NCI-H146 treated with DMSO at 0.1 percent for 48 hours (cell line): Measurements from ENCODE around the gene NPIPB13.
"Not testable (repeated sequence)": the region's sequence is repeated elsewhere in the genome, so short reads cannot be mapped to it uniquely, and the experiment has no call there.

Source experiments
- DNase-seq: peaks from one replicate; lab custom pipeline; 2025; ENCODE audit not compliant: unreplicated experiment; lab: John Stamatoyannopoulos, UW

NPIPB13 gene

GRCh38 chr16:30248379-30248778 is at the start of gene NPIPB13:
NPIPB13 (minus strand) TSS chr16:30248479; CDS start chr16:30245573, 2,906 bp downstream.
- DNase-seq: not testable (repeated sequence)

GRCh38 chr16:30282357-30282756 is 34.1 kb upstream of the NPIPB13 start:
- DNase-seq: not testable (repeated sequence)

DNA sequence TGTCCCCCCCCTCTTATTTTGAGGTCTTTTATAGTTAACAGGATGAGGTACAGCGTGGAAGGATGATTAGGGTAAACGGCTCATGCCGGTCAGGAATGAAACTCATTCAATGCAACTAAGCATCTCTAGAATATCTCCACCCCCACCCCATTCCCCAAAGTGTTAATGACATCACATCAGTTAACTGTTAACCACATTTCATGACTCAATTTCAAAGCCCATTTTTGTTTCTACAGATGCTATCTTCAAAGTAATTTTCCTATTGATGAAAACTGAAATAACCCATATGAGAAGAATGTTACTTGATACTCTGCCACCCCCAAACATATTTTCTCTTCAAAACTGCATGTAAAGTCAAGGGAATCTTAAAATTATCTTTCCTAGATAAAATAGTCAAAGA is 30.2 kb upstream of the NPIPB13 start:
- not testable (repeated sequence) for DNase-seq

DNA sequence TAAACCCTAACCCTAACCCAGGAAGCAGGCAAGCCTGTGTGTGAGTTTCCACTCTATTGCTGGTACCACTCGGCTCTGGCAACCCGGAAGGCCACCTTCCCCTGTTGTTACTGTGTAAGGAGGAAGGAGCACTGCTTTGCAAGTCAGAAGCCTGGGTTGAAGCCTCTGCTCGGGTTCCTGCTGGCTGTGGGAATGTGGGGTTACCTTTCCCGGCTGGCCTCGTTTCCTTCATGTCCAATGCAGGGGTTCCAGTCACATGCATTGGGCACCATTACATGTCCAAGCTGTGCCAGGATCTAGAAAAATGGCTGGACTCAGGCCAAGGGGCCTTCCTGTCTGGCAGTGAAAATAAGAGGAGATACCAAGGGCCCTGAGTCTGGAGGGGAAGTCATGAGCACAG is 31.2 kb downstream of the NPIPB13 start:
- not testable (repeated sequence) for DNase-seq

GRCh38 chr16:30211414-30211813 is 36.9 kb downstream of the NPIPB13 start:
- not testable (repeated sequence) for DNase-seq

- not testable (repeated sequence) for DNase-seq
Observed at GRCh38 chr16:30209032-30209431, 39.2 kb downstream of the NPIPB13 start.

DNA sequence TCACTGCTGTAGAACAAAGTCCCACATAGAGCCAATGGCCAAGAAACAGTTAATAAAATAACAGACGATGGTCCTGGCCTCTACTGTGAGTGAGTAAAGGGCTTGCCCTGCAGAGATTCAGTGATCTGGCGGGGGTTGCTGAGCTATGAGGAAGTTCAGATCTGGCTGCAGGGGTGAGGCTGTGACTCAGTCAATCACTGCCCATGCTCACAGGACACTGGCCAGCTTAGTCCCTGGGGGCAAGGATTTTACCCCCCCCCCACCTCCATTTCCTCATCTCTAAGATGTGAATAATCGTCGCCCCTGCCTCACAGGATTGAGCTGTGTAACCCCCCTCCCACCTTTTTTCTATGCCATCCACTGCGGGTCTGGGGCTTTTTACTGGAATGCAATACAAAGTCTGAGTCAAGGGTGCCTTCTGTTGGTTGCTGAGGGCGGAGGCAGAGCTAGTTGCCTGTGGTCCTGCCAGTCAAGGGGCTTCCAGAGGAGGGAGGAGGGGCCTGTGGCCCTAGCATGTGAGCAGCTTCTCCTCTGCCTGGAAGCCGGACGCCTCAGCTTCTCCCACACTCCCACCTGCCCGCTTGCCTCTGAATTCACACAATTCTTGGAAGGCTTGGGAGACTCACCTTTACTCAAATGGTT is 41.1 kb downstream of the NPIPB13 start:
- not testable (repeated sequence) for DNase-seq

DNA sequence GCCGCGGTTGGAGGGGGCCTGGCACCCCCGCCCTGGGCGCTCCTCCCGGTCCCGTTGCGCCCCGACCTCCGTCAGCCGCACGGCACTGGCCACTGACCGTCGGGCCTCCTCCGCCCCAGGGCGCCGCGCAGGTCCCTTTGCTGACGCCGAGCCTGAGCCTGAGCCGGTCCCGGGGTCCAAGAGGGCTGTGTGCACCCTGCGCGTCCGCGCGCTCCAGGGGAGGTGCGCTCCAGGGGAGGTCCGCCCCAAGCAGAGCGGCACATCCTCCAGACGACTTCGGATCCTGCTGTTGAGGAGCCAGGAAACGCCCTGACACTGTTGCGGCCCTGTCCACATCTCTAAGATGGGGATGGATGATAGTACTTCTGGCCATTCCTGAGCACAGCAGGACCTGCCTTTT is 42.0 kb downstream of the NPIPB13 start:
- DNase-seq: not testable (repeated sequence)

GRCh38 chr16:30205541-30206236 is 42.6 kb downstream of the NPIPB13 start:
- DNase-seq: not testable (repeated sequence)

DNA sequence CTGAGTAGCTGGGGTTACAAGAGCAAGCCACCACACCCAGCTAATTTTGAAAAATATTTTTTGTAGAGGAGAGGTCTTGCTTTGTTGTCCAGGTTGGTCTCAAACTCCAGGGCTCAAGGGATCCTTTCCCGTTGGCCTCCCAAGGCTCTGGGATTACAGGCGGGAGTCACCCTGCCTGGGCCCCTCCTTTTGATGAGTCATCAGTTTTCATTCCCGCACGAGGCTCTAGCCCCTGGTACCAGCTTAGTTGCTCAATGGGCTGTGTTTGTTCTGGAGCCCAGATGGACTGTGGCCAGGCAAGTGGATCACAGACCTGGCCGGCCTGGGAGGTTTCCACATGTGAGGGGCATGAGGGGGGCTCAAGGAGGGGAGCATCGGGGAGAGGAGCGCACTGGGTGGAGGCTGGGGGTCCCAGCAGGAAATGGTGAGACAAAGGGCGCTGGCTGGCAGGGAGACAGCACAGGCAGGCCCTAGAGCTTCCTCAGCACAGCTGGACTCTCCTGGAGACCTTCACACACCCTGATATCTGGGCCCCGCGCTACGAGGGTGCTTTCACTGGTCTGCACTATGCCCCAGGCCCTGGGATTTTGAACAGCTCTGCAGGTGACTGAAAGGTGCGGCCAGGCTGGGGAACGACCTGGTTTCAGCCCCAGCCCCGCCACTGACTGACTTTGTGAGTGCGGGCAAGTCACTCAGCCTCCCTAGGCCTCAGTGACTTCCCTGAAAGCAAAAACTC is 48.5 kb downstream of the NPIPB13 start:
- not testable (repeated sequence) for DNase-seq

- DNase-seq: not testable (repeated sequence)
Observed at GRCh38 chr16:30199049-30199448, 49.2 kb downstream of the NPIPB13 start, which contains the start of gene SULT1A3. SULT1A3 (plus strand) TSS chr16:30199255; CDS start chr16:30200729, 1,474 bp downstream.
